Esophagus squamous epithelium (tissue), 5 donors: ENCODE results near the gene DSC2. TPM values are rescaled to one million over a fixed set of nuclear protein-coding genes. Genes with fewer than 3 reads are reported as not detected.

Experiments
- DNase-seq: peaks from one replicate; lab custom pipeline; 2025; lab: John Stamatoyannopoulos, UW
- H3K27ac ChIP-seq, 4 donors: fragments of 200-600 bp; sonication (generic); one replicate each; pipeline ENCODE4 v1.5.1; 2016 to 2019; ENCODE audit warnings: mild to moderate bottlenecking in 1 of 4
- H3K27me3 ChIP-seq, 4 donors: fragments of 200-600 bp; sonication (generic); 1 replicate in 3 of 4; 2 replicates in 1 of 4; pipeline versions ENCODE4 v1.5.1 to v1.6.0; 2017 to 2021; ENCODE audit warnings: antibody characterized with exemption in 1 of 4
- H3K36me3 ChIP-seq, 3 donors: fragments of 200-600 bp; sonication (generic); one replicate each; pipeline ENCODE4 v1.5.1; 2016 to 2019
- H3K4me1 ChIP-seq, 3 donors: fragments of 200-600 bp; sonication (generic); one replicate each; pipeline ENCODE4 v1.5.1; 2017 to 2019
- H3K4me3 ChIP-seq, 4 donors: fragments of 200-600 bp; sonication (generic); 1 replicate in 3 of 4; 2 replicates in 1 of 4; pipeline ENCODE4 v1.5.1; 2016 to 2019; ENCODE audit warnings: mild to moderate bottlenecking in 2 of 4, moderate library complexity in 1 of 4
- H3K9me3 ChIP-seq, 3 donors: fragments of 200-600 bp; sonication (generic); one replicate each; pipeline ENCODE4 v1.5.1; 2016 to 2019
- POLR2A ChIP-seq, 4 donors: fragments of 450-650 bp; IDR thresholded peaks; one replicate each; pipeline ENCODE4 v1.6.1; 2017; ENCODE audit warnings: antibody characterized with exemption in 4 of 4, mild to moderate bottlenecking in 4 of 4, moderate library complexity in 3 of 4
- WGBS, 2 donors: methylation state at CpG; one replicate each; pipeline ENCODE4 v1.1.5; 2018; 5-methylcytosine and 5-hydroxymethylcytosine counted together
- intact Hi-C: fragments of 100-400 bp; cut with DNase I; formaldehyde crosslinking; loops from one replicate; pipeline ENCODE4 v1.15.0; 2022
- total RNA-seq, 4 donors: library from RNA; depleted of rRNA; stranded (reverse); fragments of >200 nt; gene quantifications; one replicate each; pipeline ENCODE4 v1.1.0, GENCODE V29; 2016
- TF ChIP-seq, protein P1 (sequence below), 6 experiments: fragments of 450-650 bp in 4 of 6; fragments of 200-600 bp in 2 of 6; sonication (generic) in 2 of 6; IDR thresholded peaks; one replicate each; pipeline ENCODE4 v1.5.1; 2016 to 2019; ENCODE audit warnings: antibody characterized with exemption in 6 of 6, mild to moderate bottlenecking in 4 of 6, moderate library complexity in 4 of 6
- donor health status: DM: yes; HTN: yes; CAD: no.

Gene DSC2
- total RNA-seq, 4 donors from 2014 or later = 154 to 393 (median 290) TPM

DNA sequence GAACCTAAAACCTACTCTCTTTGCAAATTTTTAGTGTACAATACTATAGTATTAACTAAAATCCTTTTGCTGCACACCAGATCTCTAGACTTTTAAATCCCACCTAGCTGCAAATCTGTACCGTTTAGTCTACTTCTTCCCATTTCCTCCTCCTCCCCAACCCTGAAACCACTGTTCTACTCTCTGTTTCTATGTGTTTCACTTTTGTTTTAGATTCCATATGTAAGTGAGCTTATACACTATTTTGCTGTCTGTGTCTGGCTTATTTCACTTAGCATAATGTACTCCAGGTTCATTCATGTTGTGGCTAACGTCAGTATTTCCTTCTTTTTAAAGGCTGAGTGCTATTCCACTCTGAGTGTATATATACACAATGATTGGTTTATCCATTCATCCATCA lies 18.4 kb upstream of the DSC2 start:
- Histone ChIP-seq H3K27me3 (no peaks in the 10 kb centered on the region), H3K36me3 (no peaks in the 10 kb centered on the region), H3K9me3 (no peaks in the 10 kb centered on the region), H3K27ac (no peak overlapping the region), H3K4me3 (no peak overlapping the region), H3K4me1 (no peaks in the 10 kb centered on the region)
- no peak for TF ChIP-seq POLR2A (IDR thresholded peaks at IDR 0.05)
- TF ChIP-seq, protein P1, sequence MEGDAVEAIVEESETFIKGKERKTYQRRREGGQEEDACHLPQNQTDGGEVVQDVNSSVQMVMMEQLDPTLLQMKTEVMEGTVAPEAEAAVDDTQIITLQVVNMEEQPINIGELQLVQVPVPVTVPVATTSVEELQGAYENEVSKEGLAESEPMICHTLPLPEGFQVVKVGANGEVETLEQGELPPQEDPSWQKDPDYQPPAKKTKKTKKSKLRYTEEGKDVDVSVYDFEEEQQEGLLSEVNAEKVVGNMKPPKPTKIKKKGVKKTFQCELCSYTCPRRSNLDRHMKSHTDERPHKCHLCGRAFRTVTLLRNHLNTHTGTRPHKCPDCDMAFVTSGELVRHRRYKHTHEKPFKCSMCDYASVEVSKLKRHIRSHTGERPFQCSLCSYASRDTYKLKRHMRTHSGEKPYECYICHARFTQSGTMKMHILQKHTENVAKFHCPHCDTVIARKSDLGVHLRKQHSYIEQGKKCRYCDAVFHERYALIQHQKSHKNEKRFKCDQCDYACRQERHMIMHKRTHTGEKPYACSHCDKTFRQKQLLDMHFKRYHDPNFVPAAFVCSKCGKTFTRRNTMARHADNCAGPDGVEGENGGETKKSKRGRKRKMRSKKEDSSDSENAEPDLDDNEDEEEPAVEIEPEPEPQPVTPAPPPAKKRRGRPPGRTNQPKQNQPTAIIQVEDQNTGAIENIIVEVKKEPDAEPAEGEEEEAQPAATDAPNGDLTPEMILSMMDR (IDR thresholded peaks at IDR 0.05) = no peak
- intact Hi-C loops = no loop called here
- no peak for DNase-seq
- WGBS, 2 donors = 49 to 66% methylated on average over 2 of the region's 2 CpGs

GRCh38 chr18:31116853-31117595 lies 14.8 kb upstream of the DSC2 start:
- intact Hi-C loops = no loop called here
- Histone ChIP-seq H3K27me3 (no peaks in the 10 kb centered on the region), H3K4me3 (no peak overlapping the region), H3K36me3 (no peaks in the 10 kb centered on the region), H3K27ac (no peak overlapping the region), H3K9me3 (no peaks in the 10 kb centered on the region), H3K4me1 (no peaks in the 10 kb centered on the region)
- 74 to 78% methylated on average over 2 of the region's 2 CpGs for WGBS, 2 donors
- no peak for DNase-seq
- no peak for TF ChIP-seq POLR2A (IDR thresholded peaks at IDR 0.05)
- TF ChIP-seq, protein P1 (IDR thresholded peaks at IDR 0.05) = no peak

- Histone ChIP-seq H3K27ac (no peak overlapping the region), H3K36me3 (no peaks in the 10 kb centered on the region), H3K27me3 (no peaks in the 10 kb centered on the region), H3K4me3 (no peak overlapping the region), H3K4me1 (no peaks in the 10 kb centered on the region), H3K9me3 (no peaks in the 10 kb centered on the region)
- intact Hi-C loops = no loop called here
- WGBS, 2 donors = 73 to 74% methylated on average over 2 of the region's 2 CpGs
- TF ChIP-seq, protein P1 (IDR thresholded peaks at IDR 0.05) = no peak
- no peak for TF ChIP-seq POLR2A (IDR thresholded peaks at IDR 0.05)
- no peak for DNase-seq
Measured at GRCh38 chr18:31112804-31113203, 10.6 kb upstream of the DSC2 start.

DNA sequence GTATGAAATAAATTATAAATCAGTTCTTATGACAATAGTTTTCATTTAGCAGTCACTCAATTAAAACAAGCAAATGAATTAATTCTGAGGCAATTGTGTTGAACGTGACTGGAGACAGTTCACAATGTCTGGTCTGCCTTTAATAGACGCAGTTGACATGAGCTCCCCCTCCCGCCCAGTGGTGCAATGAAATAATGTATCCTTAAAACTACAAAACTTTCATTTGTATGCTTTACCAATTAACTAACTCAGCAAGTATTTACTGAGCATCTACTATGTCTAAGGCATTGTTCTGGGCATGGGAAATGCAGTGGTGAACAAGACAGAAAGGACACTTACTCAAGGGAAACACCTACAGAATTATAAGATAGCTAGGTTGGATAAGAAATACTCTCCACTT lies 3.5 kb upstream of the DSC2 start:
- H3K27me3 ChIP-seq = peaks cover 0 to 19% (median 0%) of the 10 kb centered on the region in 4 donors
- no peaks in the 10 kb centered on the region for H3K36me3 ChIP-seq
- no peaks in the 10 kb centered on the region for H3K9me3 ChIP-seq
- no peak overlapping the region for H3K4me3 ChIP-seq
- no peak overlapping the region for H3K27ac ChIP-seq
- peaks cover 0 to 26% (median 0%) of the 10 kb centered on the region in 3 donors for H3K4me1 ChIP-seq
- 88 to 89% methylated on average over 3 of the region's 3 CpGs for WGBS, 2 donors
- TF ChIP-seq, protein P1 (IDR thresholded peaks at IDR 0.05) = no peak
- TF ChIP-seq POLR2A (IDR thresholded peaks at IDR 0.05) = no peak
- no peak for DNase-seq
- intact Hi-C loops = loop anchor here (10.0 kb wide), 1 partner anchor 99 kb away; no protein-coding TSS in a partner anchor

DNA sequence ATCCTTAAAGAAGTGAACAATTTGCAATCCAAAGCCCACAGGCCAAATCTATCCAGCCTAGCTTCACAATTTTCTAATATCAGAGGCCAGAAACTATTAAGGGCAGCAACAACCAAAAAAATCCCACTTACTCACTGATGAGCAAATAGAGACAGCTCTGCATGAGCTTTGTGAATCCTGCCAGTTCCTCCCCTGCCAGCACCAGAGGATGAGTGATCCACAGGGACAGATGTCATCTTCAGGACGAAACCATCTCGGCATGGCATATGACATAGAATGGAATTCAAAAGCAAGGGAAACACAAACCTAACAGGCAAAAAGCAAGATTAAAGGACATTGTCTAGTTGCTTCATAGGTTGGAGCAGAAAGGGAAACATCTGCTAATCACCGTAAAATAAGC lies 2.2 kb upstream of the DSC2 start:
- Histone ChIP-seq H3K4me3 (no peak overlapping the region), H3K36me3 (no peaks in the 10 kb centered on the region), H3K9me3 (no peaks in the 10 kb centered on the region), H3K4me1 (peaks cover 0 to 33% (median 0%) of the 10 kb centered on the region in 3 donors), H3K27me3 (peaks cover 0 to 28% (median 0%) of the 10 kb centered on the region in 4 donors), H3K27ac (no peak overlapping the region)
- 55 to 57% methylated on average over 2 to 3 of the region's 3 CpGs for WGBS, 2 donors
- intact Hi-C loops = loop anchor here (10.0 kb wide), 1 partner anchor 100 kb away; no protein-coding TSS in a partner anchor
- no peak for DNase-seq
- TF ChIP-seq, protein P1 (IDR thresholded peaks at IDR 0.05) = no peak
- TF ChIP-seq POLR2A (IDR thresholded peaks at IDR 0.05) = no peak
